Islet of Langerhans (tissue), 1 donor: ENCODE measurements around the gene RHOXF2.
A peak's percentile ranks its signal among the peaks of the same experiment; 100 is the strongest.
"Not testable (repeated sequence)": the region's sequence is repeated elsewhere in the genome, so short reads cannot be mapped to it uniquely, and the experiment has no call there.

Experiments used
- FAIRE-seq: peaks from one replicate; lab custom pipeline; 2011; peaks lifted over from hg19 to GRCh38; lab: Jason Lieb, UNC

RHOXF2 gene, protein sequence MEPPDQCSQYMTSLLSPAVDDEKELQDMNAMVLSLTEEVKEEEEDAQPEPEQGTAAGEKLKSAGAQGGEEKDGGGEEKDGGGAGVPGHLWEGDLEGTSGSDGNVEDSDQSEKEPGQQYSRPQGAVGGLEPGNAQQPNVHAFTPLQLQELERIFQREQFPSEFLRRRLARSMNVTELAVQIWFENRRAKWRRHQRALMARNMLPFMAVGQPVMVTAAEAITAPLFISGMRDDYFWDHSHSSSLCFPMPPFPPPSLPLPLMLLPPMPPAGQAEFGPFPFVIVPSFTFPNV

DNA sequence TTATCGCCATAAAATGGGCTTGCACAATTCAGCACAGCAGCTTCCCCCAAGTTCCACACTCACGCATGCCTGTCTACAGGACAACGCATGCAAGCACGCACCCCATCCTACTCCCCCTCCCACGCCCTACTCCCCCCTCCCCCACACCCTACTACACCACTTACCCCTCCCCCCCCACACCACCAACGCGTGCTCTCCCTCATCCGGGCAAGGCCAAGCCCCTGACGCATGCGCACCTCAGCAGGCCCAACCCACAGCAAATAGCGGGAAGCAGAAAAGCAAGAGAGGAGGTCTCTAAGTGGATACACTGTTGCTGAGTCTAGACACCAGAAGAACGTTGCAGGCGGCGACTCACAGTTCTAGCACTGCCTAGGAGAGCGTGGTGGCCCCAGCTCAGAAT, at the start of gene RHOXF2:
TSS of gene RHOXF2 (plus strand) at position 301 of the 400 bp plus-strand sequence. CDS start 138 bp downstream, outside the sequence.
- not testable (repeated sequence) for FAIRE-seq

DNA sequence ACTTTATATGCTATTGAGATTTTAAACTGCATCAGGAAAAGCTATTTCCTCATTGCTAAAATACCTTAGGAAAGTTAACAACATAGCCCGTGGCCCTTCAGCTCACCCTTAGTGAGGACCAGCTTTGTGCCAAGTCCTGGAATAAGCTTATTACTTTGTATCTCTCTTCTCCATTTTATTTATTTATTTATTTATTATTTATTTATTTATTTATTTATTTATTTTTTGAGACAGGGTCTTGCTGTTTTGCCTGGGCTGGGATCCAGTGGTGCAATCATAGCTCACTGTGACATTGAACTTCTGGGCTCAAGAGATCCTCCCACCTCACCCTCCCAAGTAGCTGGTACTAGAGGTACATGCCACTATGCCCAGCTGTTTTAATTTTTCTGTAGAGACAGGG, 49.0 kb upstream of the RHOXF2 start:
- FAIRE-seq, result no peak

DNA sequence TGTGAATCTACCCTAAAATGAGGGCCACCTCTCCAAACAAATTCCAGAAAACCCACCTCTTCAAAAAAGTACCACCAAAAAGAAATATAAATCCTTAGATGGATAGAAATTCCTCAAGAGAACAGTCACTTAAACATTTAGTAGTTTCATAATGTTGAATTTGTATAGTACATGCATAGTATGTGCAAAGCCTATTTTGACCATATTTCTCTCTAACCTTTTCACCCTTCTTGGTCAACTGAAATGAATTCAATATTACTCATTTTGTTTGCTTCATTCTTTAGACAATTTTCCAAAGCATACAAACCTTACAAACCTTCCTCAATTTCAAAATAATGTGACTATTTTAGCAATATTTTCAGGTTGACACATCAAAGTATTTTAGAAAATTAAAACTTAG, 46.8 kb upstream of the RHOXF2 start:
- no peak for FAIRE-seq

DNA sequence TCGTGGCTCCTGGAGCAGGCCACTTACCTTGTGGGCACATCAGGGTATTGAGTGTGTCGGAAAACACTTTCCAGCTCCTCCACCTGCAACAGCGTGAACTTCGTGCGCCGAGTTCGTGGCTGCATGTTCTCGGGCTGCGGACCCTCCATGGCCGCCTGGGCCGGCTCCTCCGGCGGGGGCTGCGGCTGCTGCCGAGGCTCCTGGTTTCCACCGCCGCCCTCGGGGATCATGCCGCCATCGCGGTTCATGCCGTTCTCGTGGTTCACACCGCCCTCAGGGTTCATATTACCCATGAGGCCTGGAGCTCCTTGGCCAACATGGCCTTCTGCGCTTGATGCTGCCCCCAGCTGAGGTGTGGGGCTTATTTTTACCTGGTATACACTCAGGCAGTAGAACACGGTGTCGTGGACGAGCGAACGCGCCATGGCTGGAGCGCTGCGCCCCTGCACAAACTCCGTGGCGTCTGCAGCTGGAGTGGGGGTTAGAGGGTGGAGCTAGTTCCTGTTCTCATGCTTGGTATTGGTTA, 42.9 kb upstream of the RHOXF2 start, which contains the start of gene RHOXF1:
TSS of gene RHOXF1 (minus strand) at position 476 of the 526 bp plus-strand sequence. CDS start at position 425, 51 bp downstream.
- no peak for FAIRE-seq

DNA sequence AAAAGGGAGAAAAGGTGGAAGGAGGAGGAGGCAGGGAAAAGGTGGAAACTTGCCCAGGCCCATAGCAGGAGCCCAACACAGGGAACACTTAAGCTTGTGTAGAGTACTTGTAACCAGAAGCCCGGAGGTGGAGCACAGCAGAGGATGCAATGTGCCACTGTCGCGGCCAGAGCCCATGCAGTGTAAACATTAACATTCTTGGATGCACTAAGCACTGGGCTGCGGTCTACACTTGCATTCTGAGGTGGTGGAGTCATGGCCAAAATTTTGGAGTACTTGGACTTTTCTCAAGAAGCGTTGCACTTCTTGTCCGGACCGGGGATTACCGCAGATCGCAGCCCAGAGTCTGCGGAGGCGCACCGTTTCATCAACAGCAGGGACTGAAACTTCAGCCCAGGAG, 38.2 kb upstream of the RHOXF2 start:
- no peak for FAIRE-seq

DNA sequence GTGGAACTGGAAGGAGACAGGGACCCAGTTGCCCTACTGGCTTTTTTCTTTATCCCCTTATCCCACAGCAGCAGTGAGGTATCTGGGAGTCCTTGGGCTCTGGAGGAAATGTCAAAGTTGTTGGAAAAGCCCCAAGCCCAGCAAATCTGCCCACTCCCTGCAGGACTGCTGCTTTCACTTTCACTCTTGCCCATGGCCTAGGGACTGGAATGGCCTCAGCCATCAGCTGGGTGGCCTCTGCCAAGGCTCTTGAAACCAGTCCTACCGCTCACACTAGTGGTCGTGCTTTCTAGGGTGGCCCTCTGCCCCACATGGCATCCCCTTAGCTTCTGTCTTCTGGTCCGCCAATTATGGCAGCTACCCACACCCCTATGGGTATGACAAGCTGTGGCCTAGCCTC, 33.0 kb upstream of the RHOXF2 start:
- no peak for FAIRE-seq

DNA sequence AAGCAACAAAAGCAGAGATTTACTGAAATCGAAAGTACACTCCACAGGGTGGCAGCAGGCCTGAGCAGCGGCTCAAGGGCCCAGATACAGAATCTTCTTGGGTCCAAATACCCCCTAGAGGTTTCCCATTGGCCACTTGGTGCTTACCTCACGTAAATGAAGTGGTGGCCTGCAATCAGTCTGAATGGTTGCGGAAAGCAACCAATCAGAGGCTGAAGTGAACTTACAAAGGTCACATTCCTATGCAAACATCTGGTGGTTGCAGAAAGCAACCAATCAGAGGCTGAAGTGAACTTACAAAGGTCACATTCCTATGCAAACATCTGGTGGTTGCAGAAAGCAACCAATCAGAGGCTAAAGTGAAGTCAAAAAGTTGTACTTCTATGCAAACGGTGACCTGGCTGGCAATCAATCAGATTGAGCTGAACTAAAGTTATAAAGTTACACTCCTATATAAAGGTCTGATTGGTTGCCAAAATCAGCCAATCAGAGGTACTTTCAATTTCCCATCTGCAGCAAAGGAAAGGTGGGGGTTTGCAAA, 30.0 kb upstream of the RHOXF2 start:
- FAIRE-seq, result not testable (repeated sequence)

DNA sequence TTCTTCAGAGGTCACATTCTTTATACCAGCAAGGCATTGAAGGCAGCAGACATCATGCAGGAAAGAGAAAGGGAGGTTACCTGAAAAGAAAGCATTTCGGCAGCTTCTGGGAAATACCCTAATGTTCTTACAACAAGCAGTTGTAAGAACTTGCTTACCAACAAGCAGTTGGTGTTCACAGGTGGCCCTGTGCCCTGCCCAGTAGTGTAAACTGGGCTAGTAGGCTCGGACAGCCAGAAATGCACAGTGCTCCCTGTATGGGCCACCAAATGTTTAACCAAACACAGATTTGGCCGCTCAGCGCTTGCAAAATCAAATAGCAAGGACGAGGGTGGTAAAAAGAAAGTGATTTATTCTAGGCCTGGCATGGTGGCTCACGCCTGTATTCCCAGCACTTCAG, 22.3 kb upstream of the RHOXF2 start:
- FAIRE-seq, result no peak

DNA sequence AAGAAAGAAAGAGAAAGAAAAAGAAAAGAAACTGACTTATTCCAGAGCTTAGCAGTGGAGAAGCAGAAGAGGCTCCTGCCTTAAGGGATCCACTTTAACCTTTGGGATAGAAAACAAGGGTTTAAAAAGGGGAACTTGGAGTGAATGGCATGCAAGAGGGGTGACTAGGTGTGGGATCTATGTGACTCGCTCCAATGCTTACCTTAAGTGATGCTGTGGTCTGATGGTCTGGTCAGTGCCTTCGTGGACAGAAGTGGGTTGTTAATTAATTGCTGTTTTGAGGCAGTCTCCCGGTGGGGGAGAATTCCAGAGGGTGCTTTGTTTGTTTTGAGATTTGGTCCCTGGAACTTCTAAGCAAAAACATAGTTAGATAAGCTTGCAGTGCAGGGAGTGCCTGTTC, 21.6 kb upstream of the RHOXF2 start:
- FAIRE-seq, result no peak

DNA sequence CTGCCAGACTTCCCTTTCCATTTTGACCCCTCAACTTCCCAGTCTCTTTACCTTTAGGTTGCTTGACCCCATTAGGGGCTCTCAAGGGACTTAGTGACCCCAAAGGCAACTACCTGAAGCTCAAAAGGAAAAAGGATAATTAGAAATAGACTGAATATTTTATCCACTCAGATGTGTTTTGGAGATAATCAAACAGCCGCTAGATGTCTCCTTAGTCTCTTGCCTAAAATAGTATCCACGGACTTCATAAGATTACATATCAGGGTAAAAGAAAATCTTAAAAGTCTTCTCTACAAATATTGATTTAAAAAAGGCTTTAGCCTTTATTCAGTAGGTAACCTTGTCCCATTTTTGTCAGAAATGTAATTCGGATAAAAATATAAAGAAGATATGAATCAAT, 21.0 kb upstream of the RHOXF2 start:
- FAIRE-seq, result no peak

DNA sequence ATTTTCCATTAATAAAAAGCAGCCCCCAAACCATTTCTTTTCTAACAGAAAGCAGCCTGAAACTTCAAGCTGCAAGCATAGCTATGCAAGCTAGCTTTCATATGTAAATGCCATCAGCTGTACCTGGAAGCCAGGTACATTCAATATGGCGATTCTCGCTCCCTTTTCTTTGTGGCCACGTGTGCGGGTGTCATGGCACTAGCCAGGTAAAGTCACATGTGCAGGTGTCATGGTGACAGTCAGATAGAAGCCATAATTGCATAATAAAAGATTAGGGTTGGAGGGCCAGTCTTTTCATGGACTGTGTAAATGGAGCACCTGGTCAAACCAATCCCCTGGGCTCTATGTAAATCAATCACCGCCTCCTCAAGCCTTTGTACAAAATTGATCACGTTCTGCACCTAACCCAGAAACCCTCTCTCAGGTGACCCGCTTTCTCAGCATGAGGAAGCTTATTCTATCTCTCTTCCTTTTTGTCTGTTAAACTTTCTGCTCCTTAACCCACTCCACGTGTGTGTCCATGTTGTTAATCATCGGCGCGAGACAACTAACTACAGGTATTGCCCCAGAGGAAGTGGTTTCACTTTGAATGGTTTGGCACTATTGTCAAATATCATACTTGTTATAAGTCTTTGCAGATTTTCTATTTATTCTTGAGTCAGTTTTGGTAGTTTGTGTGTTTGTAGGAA, 18.0 kb upstream of the RHOXF2 start:
- FAIRE-seq, result no peak

DNA sequence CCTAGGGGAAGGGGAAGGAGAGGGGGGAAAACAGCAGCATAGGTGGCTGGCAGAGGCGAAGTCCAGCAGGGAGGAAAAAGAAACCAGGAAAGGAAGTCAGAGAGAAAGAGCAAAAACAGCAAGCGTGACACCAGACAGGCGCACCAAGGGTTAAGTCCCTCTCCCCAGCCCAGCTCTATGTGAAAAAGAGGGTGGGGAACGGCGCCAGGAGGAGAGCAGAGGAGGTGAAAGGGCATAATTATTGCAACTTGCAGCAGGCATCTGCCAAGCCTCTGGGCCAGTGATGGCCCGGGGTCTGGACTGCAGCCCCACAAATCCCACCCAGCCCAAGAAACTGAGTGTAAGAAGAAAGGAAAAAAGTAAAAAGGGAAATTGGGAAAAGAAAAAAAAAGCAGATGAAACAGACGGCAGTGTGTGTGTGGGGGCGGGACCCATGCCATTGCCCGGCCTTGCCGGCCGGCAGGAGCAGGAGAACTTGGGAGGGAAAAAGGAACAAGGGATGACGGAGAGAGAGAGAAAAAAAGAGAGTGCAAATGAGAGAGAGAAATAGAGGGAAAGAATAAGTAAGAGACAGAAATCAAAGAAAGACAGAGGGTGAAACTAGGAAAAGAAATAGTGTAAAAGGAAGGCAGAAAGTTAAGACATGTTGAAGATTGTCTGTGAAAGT, 14.1 kb upstream of the RHOXF2 start:
- FAIRE-seq, result no peak

DNA sequence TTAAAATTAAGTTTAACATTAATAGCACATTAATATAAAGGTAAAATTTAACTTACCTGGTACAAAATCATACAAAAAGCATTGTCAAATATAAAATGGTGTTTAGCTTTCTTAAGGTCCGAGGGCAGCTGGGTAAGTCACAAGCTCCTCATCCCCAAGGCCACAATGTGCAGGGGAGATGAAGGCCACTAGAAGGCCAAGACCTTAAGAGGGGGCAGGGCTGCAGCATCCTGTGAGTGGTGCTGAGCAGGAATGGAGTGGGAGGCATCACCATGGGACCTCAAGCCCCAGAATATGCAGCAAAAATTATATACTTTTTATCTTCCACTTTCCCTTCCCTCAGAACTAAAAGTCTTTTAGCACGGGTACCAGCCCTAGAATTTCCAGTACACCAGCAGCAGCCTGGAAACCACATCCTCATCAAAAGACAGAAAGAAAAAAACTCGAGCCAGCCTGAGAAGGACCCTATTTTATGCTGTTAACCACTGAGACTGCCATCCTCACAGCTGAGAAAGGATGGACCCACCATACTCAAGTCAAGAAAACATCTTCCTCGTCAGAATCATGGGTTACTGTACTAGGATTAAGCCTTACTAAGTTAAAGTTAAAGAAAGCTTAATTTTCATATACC, 13.0 kb upstream of the RHOXF2 start:
- FAIRE-seq, result no peak

DNA sequence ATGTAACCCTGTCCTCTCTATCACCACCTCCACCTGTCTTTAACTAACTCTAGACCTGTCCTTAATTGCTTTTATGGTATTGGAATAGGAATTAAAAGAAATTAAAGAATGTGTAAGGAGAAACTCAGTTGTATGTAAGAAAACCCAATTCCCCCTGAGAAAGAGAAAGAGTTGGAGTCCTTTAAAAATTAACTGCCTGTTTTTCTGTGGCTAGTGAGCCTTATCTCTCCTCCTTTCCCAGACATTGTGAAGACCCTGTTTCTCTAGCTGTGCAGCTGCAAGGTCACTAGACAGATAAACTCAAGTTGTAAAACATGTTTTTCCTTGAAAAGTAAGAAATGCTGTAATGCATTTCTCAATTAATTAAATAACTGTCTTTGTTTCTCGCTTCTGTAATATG, 12.1 kb upstream of the RHOXF2 start:
- FAIRE-seq, result not testable (repeated sequence)

DNA sequence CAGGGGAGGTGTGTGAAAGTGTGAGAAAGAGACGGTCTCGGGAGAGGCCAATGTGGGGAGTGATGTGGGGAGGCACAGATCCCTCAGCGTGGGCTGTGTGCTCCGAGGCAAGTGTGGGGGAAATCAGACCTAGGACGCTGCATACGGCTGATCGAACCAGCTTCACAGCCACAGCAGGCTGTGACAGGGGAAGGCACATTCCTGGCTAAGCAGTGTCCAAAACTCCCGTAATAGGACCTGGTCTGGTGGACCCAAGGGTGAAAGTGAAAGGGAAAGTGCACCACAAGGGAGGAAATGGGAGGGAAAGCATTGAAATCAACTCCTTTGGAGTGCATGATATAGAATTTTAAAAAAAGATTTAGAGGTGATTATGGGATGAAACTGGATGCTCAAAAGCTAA, 10.9 kb upstream of the RHOXF2 start:
- no peak for FAIRE-seq

DNA sequence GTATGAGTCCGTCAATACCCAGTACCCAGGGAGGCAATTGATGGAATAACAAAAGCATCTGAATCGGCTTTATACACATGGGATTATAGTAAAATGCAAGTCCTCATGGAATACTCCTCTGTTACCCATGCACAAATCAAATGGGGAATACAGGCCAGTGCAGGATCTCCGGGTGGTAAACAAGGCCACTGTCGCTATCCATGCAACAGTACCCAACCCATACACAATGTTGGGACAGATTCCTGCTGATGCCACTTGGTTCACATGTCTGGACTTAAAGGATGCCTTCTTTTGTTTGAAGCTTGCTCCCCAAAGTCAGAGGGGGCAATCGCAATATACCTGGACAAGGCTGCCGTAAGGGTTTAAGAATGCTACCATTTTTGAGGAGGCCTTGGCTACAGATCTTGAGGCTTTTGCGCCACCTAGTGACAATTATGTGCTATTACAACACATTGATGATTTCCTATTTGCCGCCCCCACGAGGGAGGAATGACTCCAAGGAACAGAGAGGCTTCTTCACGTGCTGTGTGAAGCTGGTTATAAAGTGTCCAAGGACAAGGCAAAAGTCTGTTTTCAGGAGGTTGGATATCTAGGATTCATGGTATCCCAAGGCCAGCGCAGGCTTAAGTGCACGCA, 8.2 kb upstream of the RHOXF2 start:
- peak; percentile 100 for FAIRE-seq

DNA sequence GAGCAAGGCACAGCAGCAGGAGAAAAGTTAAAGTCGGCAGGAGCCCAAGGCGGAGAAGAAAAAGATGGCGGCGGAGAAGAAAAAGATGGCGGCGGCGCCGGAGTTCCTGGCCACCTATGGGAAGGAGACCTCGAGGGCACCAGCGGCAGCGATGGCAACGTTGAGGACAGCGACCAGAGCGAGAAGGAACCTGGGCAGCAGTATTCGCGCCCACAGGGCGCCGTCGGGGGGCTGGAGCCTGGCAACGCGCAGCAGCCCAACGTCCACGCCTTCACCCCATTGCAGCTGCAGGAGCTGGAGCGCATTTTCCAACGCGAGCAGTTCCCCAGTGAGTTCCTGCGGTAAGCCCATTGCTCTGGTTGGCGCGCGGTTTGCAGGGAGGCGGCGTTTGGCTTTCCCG, 673 bp downstream of the RHOXF2 start:
- not testable (repeated sequence) for FAIRE-seq

DNA sequence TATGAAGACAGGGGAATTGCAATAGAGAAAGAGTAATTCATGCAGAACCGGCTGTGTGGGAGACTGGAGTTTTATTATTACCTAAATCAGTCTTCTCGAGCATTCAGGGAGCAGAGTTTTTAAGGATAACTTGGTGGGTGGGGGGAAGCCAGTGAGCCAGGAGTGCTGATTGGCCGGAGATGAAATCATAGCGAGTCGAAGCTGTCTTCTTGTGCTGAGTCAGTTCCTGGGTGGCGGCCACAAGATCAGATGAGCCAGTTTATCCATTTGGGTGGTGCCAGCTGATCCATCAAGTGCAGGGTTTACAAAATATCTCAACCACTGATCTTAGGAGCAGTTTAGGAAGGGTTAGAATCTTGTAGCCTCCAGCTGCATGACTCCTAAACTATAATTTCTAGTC, 34.8 kb downstream of the RHOXF2 start:
- not testable (repeated sequence) for FAIRE-seq

DNA sequence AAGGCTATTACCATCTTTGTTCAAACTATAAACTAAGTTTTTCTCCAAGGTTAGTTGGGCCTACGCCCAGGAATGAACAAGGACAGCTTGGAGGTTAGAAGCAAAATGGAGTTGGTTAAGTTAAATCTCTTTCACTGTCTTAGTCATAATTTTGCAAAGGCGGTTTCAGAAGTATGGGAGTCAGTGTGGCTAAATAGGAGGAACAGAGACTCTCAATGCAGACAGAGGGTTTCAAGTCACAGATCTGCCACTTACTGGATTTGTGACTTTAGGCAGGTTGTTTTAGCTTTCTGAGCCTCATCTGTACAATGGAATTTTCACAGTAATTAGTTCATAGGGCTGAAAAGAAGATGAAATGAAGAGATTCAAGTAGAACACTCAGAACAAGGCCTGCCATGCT, 35.3 kb downstream of the RHOXF2 start:
- FAIRE-seq, result not testable (repeated sequence)

DNA sequence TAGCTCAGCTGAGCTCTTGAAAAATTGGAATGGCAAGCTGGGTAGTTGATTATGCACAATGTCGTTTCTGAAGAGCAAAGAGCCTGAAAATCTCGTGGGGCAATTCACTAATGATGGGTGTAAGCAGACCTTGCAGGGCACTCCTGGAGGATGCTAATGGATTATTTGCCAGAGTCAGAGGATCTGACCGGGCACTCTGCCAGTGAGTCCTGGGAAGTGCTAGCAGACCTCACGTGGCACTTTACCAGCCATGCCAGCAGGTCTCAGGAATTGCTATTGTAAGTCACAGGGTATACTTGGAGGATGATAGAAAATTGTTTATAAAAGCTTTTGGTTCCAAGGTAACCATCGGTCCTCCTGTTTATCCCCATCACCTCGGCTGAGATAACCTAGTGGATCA, 37.4 kb downstream of the RHOXF2 start:
- peak; percentile 100 for FAIRE-seq

DNA sequence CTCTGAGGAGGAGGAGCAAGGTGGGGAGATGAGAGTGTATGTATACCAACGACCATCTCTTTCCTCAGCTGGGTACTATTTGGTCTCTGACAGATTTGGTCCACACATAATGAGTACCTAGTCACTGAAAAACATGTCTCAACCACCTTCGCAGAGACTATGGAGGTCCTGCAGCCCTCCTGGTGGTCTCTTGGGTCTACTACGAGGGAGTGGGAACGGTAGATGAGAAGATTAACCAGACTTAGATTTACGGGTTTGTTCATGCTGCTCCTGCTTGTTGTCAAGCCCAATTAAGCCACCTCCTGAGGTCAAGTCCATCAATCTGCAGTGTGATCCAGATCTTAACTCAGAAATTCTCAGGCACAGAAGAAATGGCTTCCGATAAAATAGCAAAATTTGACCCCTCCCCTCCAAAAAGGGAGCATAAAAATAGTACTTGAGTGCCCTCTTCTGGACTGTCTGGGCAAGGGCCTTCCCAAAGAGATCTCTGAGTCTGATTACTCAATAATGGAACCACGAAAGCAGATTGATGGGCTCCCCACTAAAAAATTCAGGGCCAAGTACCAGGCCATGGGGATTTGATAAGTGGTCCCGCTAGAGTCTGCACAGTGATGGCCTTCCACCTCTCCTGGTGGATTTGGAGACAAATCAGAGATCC, 38.3 kb downstream of the RHOXF2 start:
- FAIRE-seq, result peak; percentile 98
